CD4-positive, alpha-beta T cell treated with Interleukin-1 beta for 1 hour (primary cell): ENCODE results near the gene KRTAP10-10.

Experiments
- DNase-seq, 2 donors: peaks; one replicate each; pipeline ENCODE4 v3.0.0-alpha.2; 2020 to 2022

The KRTAP10-10 gene

GRCh38 chr21:44686000-44686781 is 49.0 kb downstream of the KRTAP10-10 start:
- no peak for DNase-seq

GRCh38 chr21:44686843-44687561 is 49.8 kb downstream of the KRTAP10-10 start:
- no peak for DNase-seq

- DNase-seq, result no peak
Measured at GRCh38 chr21:44687671-44688070, 50.5 kb downstream of the KRTAP10-10 start.
